Measurements from ENCODE around the gene SHANK1. TPM values are rescaled to one million over a fixed set of nuclear protein-coding genes. Genes with fewer than 3 reads are reported as not detected.
A peak's percentile ranks its signal among the peaks of the same experiment; 100 is the strongest.

SHANK1 gene
- total RNA-seq, 3 donors from 2014 or later (not counting 1 experiment from before 2014, with no cell fraction given), result 0.05 to 0.75 (median 0.20) TPM

DNA sequence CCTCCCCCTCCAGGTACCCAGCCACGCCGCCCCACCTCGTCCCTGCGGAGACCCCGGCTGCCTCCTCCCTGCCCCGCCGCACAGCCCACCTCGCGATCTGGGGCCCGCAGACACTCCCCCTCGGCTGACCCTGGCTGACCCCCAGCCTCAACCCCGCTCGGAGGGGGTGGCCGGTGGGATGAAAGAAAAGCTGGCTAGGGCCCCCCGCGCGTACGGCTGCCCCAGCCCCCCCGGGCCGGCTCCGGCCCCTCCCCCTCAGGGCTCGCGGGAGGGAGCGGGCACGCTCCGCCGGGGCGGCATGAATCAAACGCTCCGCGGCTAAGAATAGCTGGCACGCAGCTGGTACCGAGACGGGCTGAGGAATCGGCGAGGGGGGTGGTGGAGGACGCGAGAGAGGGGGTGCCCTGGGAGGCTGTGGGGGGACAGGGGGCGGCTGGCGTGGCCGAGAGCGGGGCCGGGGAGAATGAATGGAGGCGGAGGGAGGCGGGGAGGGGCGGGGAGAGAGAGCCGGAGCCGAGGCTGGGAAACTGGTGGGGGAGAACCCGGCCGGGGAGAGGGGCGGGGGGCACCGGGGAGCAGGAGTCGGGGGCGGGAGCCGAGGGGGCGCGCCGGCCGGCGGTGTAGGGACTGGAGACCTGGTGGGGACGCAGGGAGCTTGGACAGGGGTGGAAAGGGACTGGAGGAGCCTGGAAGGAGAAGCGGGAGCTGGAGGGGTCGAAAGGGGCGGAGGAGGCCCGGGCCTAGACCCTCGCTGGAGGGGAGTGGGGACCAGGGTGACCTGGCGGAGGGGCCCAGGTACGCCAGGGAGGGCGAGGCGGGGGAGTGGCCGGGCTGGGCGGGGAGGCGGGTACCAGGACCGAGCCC lies 1.1 kb downstream of the SHANK1 start:
- no peak overlapping the region for H3K4me3 ChIP-seq (ENCODE audit: low read length)
- peak in 1 of 2 donors; percentile 39 for DNase-seq
- TF ChIP-seq, protein P1, sequence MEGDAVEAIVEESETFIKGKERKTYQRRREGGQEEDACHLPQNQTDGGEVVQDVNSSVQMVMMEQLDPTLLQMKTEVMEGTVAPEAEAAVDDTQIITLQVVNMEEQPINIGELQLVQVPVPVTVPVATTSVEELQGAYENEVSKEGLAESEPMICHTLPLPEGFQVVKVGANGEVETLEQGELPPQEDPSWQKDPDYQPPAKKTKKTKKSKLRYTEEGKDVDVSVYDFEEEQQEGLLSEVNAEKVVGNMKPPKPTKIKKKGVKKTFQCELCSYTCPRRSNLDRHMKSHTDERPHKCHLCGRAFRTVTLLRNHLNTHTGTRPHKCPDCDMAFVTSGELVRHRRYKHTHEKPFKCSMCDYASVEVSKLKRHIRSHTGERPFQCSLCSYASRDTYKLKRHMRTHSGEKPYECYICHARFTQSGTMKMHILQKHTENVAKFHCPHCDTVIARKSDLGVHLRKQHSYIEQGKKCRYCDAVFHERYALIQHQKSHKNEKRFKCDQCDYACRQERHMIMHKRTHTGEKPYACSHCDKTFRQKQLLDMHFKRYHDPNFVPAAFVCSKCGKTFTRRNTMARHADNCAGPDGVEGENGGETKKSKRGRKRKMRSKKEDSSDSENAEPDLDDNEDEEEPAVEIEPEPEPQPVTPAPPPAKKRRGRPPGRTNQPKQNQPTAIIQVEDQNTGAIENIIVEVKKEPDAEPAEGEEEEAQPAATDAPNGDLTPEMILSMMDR (IDR thresholded peaks at IDR 0.05), result no peak
- H3K4me3 Mint-ChIP-seq, result peak overlapping the region; percentile 56
- H3K4me1 ChIP-seq (ENCODE audit: control insufficient read depth, insufficient read depth, low read length), result peaks cover 30% of the 10 kb centered on the region
- WGBS (ENCODE audit: insufficient coverage), result 1% methylated on average over 73 of the region's 74 CpGs
- intact Hi-C loops (cut with micrococcal nuclease), result no loop called here
- H3K27ac ChIP-seq (ENCODE audit: low read length), result no peak overlapping the region
- H3K27me3 Mint-ChIP-seq (ENCODE audit: low read depth in 2 of 2), result peaks cover 29 to 38% of the 10 kb centered on the region in 2 donors
- no peaks in the 10 kb centered on the region for H3K9me3 ChIP-seq (ENCODE audit: control insufficient read depth, insufficient read depth, low read length)
- no peaks in the 10 kb centered on the region for H3K36me3 Mint-ChIP-seq
- H3K4me1 Mint-ChIP-seq, result peaks cover 2 to 35% of the 10 kb centered on the region in 2 donors
- no peaks in the 10 kb centered on the region for H3K36me3 ChIP-seq (ENCODE audit: control insufficient read depth, insufficient read depth, low read length)
- H3K27ac Mint-ChIP-seq, result no peak overlapping the region
- peaks cover 16% of the 10 kb centered on the region for H3K27me3 ChIP-seq (ENCODE audit: control insufficient read depth, insufficient read depth, low read length)
- no peaks in the 10 kb centered on the region for H3K9me3 Mint-ChIP-seq
- ATAC-seq, result peak in 2 of 3 donors; percentile 21 to 59

DNA sequence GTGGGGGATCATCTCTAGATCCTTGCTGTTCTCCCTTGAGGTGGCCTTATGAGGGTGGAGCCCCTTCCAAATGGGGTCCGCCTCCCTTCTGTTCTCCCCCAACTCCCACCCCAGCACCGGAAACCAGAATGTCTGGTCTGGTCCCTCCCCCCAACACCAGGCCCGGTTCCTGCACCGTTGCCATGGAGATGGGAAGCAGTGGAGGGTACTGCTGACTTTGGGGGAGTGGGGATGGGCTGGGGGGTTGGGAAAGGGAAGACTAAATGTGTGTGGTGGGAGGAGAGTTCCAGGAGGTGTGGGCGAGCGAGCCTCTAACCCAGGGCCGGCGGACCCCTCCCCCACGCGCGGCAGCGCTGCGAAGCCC lies 1.7 kb downstream of the SHANK1 start:
- Histone ChIP-seq H3K36me3 (ENCODE audit: control insufficient read depth, insufficient read depth, low read length) (no peaks in the 10 kb centered on the region), H3K4me3 (ENCODE audit: low read length) (no peak overlapping the region), H3K9me3 (ENCODE audit: control insufficient read depth, insufficient read depth, low read length) (no peaks in the 10 kb centered on the region), H3K27ac (ENCODE audit: low read length) (no peak overlapping the region), H3K4me1 (ENCODE audit: control insufficient read depth, insufficient read depth, low read length) (peaks cover 37% of the 10 kb centered on the region), H3K27me3 (ENCODE audit: control insufficient read depth, insufficient read depth, low read length) (peaks cover 14% of the 10 kb centered on the region)
- DNase-seq (no peak), ATAC-seq (no peak)
- TF ChIP-seq, protein P1 (IDR thresholded peaks at IDR 0.05), result no peak
- intact Hi-C loops (cut with micrococcal nuclease), result no loop called here
- Mint-ChIP-seq H3K4me3 (peak overlapping the region; percentile 9), H3K36me3 (no peaks in the 10 kb centered on the region), H3K27me3 (ENCODE audit: low read depth in 2 of 2) (peaks cover 23 to 32% of the 10 kb centered on the region in 2 donors), H3K9me3 (no peaks in the 10 kb centered on the region), H3K4me1 (peaks cover 8 to 35% of the 10 kb centered on the region in 2 donors), H3K27ac (no peak overlapping the region)
- WGBS (ENCODE audit: insufficient coverage), result 2% methylated on average over 10 of the region's 13 CpGs

DNA sequence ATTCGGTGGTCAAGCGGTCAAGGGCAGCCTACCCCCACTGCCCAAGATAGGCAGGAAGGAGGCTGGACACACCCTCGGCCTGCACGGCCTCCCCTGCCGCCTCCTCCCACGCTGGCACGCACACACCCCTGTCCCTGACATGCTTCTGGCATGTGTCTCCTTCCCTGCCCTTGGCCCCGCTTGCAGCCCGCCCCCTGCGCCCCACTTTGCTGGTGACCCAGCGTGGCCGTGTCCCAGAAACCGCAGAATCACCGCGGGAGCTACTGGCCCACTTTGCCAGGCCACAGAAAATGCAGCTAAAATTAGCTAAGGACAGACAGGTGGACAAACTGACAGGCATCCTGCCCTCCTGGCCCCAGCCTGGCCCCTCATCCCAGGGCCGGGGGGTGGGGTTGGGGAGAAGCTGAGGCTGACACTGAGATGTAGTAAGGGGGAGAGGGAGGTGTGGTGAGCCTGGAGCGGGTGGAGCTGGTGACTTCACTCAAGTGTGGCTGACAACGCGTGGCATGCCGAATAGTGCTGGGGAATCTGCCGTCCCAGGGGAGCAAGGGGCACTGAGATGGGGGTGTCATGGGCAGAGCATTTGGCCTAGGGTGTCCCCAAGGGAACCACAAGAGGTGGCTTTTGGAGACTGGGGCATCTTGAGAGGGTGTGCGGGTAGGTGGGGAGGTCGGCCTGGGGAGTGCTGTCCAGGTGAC lies 2.4 kb downstream of the SHANK1 start:
- Histone ChIP-seq H3K27me3 (ENCODE audit: control insufficient read depth, insufficient read depth, low read length) (peaks cover 14% of the 10 kb centered on the region), H3K4me1 (ENCODE audit: control insufficient read depth, insufficient read depth, low read length) (peaks cover 44% of the 10 kb centered on the region), H3K4me3 (ENCODE audit: low read length) (no peak overlapping the region), H3K36me3 (ENCODE audit: control insufficient read depth, insufficient read depth, low read length) (no peaks in the 10 kb centered on the region), H3K9me3 (ENCODE audit: control insufficient read depth, insufficient read depth, low read length) (no peaks in the 10 kb centered on the region), H3K27ac (ENCODE audit: low read length) (no peak overlapping the region)
- TF ChIP-seq, protein P1 (IDR thresholded peaks at IDR 0.05), result no peak
- H3K27me3 Mint-ChIP-seq (ENCODE audit: low read depth in 2 of 2), result peaks cover 20 to 29% of the 10 kb centered on the region in 2 donors
- no peaks in the 10 kb centered on the region for H3K36me3 Mint-ChIP-seq
- WGBS (ENCODE audit: insufficient coverage), result 41% methylated on average over 23 of the region's 23 CpGs
- peaks cover 15 to 41% of the 10 kb centered on the region in 2 donors for H3K4me1 Mint-ChIP-seq
- H3K4me3 Mint-ChIP-seq, result peak overlapping the region; percentile 65
- DNase-seq, result no peak
- no peak overlapping the region for H3K27ac Mint-ChIP-seq
- intact Hi-C loops (cut with micrococcal nuclease), result no loop called here
- ATAC-seq, result no peak
- H3K9me3 Mint-ChIP-seq, result no peaks in the 10 kb centered on the region
